ENCODE measurements around the gene SLK.

SLK gene

DNA sequence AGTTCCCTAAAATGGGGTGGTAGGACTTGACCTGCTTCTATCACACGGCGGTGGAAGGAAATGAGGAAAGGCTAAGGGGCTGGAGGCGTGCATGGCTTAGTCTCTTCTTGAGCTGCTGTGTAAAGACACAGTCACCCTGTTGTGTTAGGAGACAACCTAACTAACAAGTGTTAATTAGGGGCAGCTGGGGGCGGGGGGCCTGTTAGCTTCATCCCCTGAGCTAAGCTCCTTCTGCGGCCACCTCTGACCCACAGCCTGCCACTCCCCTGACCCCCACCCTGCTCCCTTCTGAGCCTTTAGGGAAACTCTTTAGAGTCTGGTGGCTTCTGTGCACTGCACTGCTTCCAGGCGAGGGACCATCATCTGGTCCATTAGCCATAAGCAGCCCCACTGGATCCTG is 90.8 kb downstream of the SLK start:
- no peak for DNase-seq

DNA sequence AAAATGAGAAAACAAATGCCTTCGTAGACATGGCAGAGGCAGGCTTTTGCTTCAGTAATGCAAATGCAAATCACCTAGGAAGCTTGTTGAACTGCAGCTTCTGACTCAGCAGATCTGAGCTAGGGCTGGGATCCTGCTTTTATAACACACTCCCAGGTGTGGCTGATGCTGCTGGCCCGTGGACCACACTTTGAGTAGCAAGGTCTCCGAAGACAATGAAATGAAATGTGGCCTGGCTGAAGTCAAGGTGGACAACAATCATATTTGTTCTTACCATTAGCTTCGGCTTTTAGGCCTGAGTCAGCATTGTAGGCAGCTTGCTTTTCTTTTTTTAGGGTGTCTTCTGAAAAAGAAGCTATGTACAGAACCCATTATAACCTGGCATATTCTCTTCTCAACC is 92.4 kb downstream of the SLK start:
- DNase-seq: no peak

DNA sequence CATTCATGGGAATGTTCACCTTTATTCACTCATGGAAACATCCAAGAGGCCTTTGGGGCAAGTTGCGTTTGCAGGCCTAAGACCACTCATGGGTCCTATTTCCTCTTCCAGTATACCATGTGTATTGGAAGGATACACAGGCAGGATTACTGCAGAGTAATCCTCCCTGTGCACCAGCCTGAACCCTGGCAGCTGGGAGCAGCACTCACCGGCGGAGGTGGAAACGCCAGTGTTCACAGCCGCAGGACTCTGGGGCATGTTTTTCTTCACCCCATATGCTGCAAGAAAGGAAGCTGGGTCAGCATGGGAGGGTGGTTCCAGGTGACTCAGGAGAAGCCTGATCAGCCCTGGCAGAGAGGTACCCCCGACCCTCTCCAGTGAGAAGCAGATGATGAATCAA is 94.3 kb downstream of the SLK start:
- DNase-seq: no peak

DNA sequence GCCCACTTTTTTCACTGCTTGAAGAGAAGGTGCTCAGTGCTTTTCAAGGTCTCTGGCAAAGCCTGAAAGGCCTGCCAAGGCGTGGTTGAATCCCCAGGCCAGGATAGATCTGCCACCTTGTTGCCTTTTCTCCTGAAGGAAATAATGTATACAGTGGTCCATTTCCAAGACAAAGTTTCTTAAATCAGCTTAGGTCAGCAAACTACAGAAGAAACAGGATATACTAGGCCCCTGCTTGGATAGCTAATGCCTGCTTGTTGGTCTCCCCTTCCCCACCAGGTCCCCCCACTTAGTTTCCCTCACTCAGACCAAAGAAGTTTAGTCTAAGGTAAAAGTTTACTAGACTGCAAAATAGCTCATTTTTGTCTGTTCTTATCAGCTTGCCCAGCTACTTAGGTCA is 98.8 kb downstream of the SLK start:
- DNase-seq: no peak

DNA sequence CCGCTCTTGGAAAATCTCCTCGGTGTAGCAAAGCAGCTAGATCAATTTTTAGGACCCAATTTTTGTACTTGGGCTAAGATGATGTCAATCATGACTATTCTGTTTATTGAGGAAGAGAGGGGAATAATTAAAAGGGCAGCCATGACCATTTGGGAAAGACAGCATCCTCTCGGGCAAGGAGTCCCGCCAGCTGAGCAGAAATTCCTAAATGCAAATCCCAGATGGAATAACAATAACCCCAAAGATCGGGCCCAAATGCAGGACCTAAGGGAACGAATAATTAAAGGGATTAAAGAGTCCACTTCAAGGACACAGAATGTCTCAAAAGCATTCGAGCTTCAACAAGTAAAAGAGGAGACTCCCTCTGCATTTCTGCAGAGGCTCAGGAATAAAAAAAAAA is 100.0 kb downstream of the SLK start:
- DNase-seq: no peak

DNA sequence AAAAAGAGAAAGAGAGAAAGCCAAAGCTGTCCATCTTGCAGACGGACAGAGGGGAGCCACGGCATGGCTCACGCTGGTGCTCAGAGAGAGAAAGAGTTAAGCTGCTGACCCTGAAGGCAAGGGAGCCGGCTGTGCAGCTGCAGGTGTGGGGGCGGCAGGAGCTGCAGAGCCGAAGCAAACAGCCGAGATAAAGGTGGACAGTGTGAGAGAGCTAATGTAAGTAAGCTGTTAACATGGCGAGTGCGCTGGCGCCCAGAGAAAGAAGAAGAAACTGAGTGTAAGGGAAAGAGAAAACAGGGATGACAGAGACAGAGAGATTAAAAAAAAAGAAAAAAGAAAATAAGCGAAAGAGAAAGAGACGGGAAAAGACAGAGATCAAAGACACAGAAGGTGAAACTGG is 100.6 kb downstream of the SLK start:
- no peak for DNase-seq

DNA sequence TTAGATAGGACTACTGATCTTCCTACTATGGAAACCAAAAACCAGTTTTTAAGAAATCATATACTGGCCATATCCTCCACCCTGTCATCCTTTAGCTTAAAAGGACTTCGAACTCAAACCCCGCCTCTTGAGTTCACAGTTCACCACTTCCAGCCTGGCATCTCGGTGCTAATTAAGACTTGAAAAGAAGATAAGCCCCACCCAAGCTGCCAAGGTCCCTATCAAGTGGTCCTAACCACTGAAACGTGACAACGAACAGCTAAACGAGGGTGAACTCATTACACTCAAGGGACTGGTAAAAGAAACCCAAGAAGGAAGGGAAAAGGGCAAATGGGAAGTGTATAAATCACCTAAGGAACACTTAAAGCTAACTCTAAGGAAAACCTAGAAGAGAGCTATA is 102.7 kb downstream of the SLK start:
- no peak for DNase-seq

DNA sequence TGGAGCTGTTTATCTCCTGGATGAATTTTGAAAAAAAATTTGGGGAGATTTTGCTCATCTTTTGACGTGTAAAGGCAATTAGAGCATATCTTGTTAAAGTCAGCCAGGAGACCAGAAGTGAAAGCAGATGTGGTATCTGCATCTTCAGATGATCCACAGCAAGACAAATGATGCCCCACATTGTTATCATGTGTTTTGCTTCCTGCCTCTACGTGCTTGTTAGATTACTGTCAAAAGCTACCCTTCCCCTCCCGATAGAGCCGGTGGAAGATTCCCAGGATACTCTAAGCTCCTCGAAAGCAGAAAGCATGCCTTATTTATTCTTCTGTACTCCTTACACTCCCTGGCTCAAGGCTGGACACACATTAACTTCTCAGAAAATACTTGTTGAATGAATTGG is 105.8 kb downstream of the SLK start:
- DNase-seq: no peak

DNA sequence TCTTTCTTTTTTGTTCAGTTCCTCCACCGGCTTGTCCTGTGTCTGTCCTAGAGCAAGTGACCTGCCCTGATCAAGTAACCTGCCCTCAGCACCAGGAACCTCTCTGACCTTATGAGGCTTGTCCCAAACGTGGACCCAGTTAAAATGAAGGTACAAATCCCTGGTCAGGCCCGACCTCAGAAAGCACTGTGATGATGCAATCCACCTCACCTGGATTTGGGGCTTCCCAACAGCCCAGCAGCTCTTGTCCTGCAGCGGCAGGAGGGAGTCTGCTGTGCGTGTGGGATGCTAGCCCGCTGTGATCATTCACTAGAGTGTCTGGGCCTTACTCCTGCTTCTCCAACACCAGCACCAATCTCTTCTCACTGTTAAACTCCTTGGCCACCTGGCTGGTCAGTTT is 107.6 kb downstream of the SLK start:
- no peak for DNase-seq

DNA sequence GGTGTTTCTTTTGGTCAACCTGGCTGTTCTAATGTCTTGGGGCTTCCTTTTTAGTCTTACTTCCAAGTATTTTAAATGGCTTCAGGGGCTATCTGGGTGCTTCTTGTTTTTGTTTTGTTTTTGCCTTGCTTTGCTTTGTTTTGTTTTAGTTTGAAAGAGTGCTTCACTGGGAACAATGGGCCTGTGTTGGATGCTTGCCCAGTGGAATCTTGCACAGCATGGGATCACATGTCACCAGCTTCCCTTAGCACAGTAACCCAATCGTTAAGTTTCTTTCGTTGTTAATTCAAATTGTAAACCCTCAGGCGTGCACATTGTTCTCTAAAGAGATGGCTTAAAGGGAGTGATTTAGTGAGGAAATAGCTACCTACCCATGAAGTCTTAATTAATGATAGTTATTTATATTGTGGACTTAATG is 109.8 kb downstream of the SLK start:
- peak; percentile 77 for DNase-seq

DNA sequence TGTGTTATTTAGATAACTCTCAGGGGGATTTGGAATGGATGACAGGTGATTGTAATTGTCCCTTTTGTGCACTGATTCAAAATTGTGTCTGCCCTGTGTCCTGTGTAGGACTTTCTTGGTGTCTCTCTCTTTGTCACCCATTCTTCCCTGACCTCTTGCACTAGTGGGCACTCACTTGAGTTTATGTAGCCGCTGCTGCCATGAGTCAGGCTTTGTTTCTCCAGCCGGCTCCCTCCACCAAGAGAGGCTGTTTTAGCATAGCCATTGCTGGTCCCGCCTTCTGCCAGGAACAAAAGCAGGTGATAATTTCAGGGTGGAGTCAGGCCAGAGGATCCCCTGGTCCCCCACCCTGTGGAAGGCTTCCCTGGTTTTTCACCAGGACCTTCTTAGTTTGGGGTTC is 110.3 kb downstream of the SLK start:
- no peak for DNase-seq

DNA sequence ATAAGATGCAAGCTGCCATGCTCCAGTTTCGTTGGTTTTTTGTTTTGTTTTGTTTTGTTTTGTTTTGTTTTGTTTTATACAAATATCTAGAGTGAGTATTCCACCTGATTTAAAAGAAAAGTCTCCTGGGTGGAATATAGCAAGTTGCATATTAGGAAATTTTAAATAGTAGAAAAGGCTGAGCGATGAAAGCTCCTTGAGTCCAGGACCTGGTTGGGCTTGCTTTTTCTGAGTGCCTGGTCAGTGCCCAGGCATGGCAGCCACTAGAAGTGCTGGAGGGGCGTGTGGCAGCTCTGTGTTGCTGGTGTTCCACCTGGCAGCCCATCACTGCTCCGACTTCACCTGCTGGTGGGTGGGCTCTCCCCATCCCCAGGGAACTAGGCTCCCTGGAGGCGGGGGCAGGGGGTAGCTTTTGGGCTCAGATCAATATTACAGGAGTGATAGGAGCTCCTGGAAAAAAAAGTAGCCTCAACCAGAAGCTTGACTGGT is 110.8 kb downstream of the SLK start:
- DNase-seq: no peak
